TTC549 (cell line): ENCODE measurements around the gene TTLL11.

Experiments
- FAIRE-seq: peaks from 2 replicates; lab custom pipeline; 2012; peaks lifted over from hg19 to GRCh38; lab: Jason Lieb, UNC

Gene TTLL11

GRCh38 chr9:121825031-121825691 is 267.9 kb downstream of the TTLL11 start:
- FAIRE-seq, result no peak

GRCh38 chr9:121824651-121825030 is 268.5 kb downstream of the TTLL11 start:
- no peak for FAIRE-seq

- FAIRE-seq, result no peak
Observed at GRCh38 chr9:121823451-121824169, 269.5 kb downstream of the TTLL11 start.

- FAIRE-seq, result no peak
Observed at GRCh38 chr9:121822093-121823085, 270.7 kb downstream of the TTLL11 start.

- no peak for FAIRE-seq
Observed at GRCh38 chr9:121821326-121821725, 271.8 kb downstream of the TTLL11 start.

- no peak for FAIRE-seq
Observed at GRCh38 chr9:121820286-121821005, 272.7 kb downstream of the TTLL11 start.

- FAIRE-seq, result no peak
Observed at GRCh38 chr9:121819428-121820231, 273.5 kb downstream of the TTLL11 start.

- FAIRE-seq, result no peak
Observed at GRCh38 chr9:121818841-121819427, 274.2 kb downstream of the TTLL11 start.

GRCh38 chr9:121818016-121818661 is 275.0 kb downstream of the TTLL11 start:
- no peak for FAIRE-seq

GRCh38 chr9:121817476-121817875 is 275.6 kb downstream of the TTLL11 start:
- FAIRE-seq, result no peak

GRCh38 chr9:121816845-121817450 is 276.2 kb downstream of the TTLL11 start:
- FAIRE-seq, result no peak

- no peak for FAIRE-seq
Observed at GRCh38 chr9:121816449-121816817, 276.7 kb downstream of the TTLL11 start.

GRCh38 chr9:121815546-121816448 is 277.3 kb downstream of the TTLL11 start:
- FAIRE-seq, result no peak

- FAIRE-seq, result no peak
Observed at GRCh38 chr9:121815084-121815483, 278.0 kb downstream of the TTLL11 start.

GRCh38 chr9:121814594-121814993 is 278.5 kb downstream of the TTLL11 start:
- no peak for FAIRE-seq

GRCh38 chr9:121813519-121814210 is 279.4 kb downstream of the TTLL11 start:
- FAIRE-seq, result no peak

GRCh38 chr9:121812159-121812735 is 280.9 kb downstream of the TTLL11 start:
- no peak for FAIRE-seq

- FAIRE-seq, result no peak
Observed at GRCh38 chr9:121811751-121812150, 281.4 kb downstream of the TTLL11 start.
